CD14-positive monocyte (primary cell): ENCODE results near the gene PTPRE. TPM values are rescaled to one million over a fixed set of nuclear protein-coding genes. Genes with fewer than 3 reads are reported as not detected.

ENCODE experiments used
- DNase-seq, 3 donors: peaks; one replicate each; pipeline ENCODE4 v3.0.0-alpha.2; 2011 to 2022
- H2AFZ ChIP-seq: 2 replicates; pipeline ENCODE4 v1.6.0; 2012; ENCODE audit warnings: mild to moderate bottlenecking, low read depth, low read length, inconsistent platforms; ENCODE audit not compliant: insufficient read depth, poor library complexity, severe bottlenecking
- H3K27ac ChIP-seq, 2 donors: 1 replicate in 1 of 2; 2 replicates in 1 of 2; pipeline ENCODE4 v1.5.1; 2012 to 2013; ENCODE audit warnings: low read length in 2 of 2, control low read depth in 1 of 2, inconsistent platforms in 1 of 2, low read depth in 1 of 2, mild to moderate bottlenecking in 1 of 2
- H3K27me3 ChIP-seq, 2 donors: one replicate each; pipeline versions ENCODE4 v1.6.0 to v1.6.1; 2011 to 2013; ENCODE audit warnings: low read length in 2 of 2; ENCODE audit not compliant: control insufficient read depth in 2 of 2, insufficient read depth in 2 of 2
- H3K36me3 ChIP-seq, 2 donors: replicated peaks in 1 of 2; 1 replicate in 1 of 2; 2 replicates in 1 of 2; pipeline versions ENCODE4 v1.5.1 to v1.6.1; 2012 to 2013; ENCODE audit warnings: low read length in 2 of 2, control low read depth in 1 of 2, inconsistent platforms in 1 of 2, mild to moderate bottlenecking in 1 of 2; ENCODE audit not compliant: insufficient read depth in 2 of 2, control insufficient read depth in 1 of 2
- H3K4me1 ChIP-seq, 2 donors: 1 replicate in 1 of 2; 2 replicates in 1 of 2; pipeline versions ENCODE4 v1.5.1 to v1.6.1; 2012 to 2013; ENCODE audit warnings: low read length in 2 of 2, control low read depth in 1 of 2, inconsistent platforms in 1 of 2, mild to moderate bottlenecking in 1 of 2, moderate library complexity in 1 of 2; ENCODE audit not compliant: insufficient read depth in 2 of 2, control insufficient read depth in 1 of 2
- H3K4me2 ChIP-seq: replicated peaks from 2 replicates; pipeline ENCODE3; 2012; ENCODE audit warnings: low read length, moderate library complexity, mild to moderate bottlenecking; ENCODE audit not compliant: poor library complexity, severe bottlenecking; ENCODE audit errors: extremely low read depth
- H3K4me3 ChIP-seq, 3 experiments: fragments of 200-600 bp in 1 of 3; sonication (generic) in 1 of 3; replicated peaks in 1 of 3; 1 replicate in 2 of 3; 2 replicates in 1 of 3; pipeline ENCODE4 v1.5.1; 2011 to 2013; ENCODE audit warnings: low read length in 3 of 3, mild to moderate bottlenecking in 3 of 3, control low read depth in 2 of 3, low read depth in 2 of 3, inconsistent platforms in 1 of 3, moderate library complexity in 1 of 3
- H3K79me2 ChIP-seq: 2 replicates; pipeline ENCODE4 v1.6.0; 2012; ENCODE audit warnings: mild to moderate bottlenecking, control low read depth, inconsistent platforms, low read length, moderate library complexity; ENCODE audit not compliant: insufficient read depth
- H3K9ac ChIP-seq: 2 replicates; pipeline ENCODE4 v1.6.0; 2017; ENCODE audit warnings: low read length, mild to moderate bottlenecking; ENCODE audit not compliant: insufficient read depth, poor library complexity, severe bottlenecking
- H3K9me3 ChIP-seq, 2 donors: replicated peaks in 1 of 2; 1 replicate in 1 of 2; 2 replicates in 1 of 2; pipeline versions ENCODE4 v1.5.1 to v1.6.1; 2012 to 2013; ENCODE audit warnings: low read length in 2 of 2, control low read depth in 1 of 2; ENCODE audit not compliant: control insufficient read depth in 1 of 2, insufficient read depth in 1 of 2
- H4K20me1 ChIP-seq: 2 replicates; pipeline ENCODE4 v1.6.0; 2012; ENCODE audit warnings: mild to moderate bottlenecking, low read length, control low read depth, moderate library complexity; ENCODE audit not compliant: insufficient read depth
- H3K27ac Mint-ChIP-seq, 7 donors: one replicate each; pipeline ENCODE4 v1.8.0; 2020; ENCODE audit warnings: mild to moderate bottlenecking in 7 of 7, mixed read lengths in 7 of 7, moderate library complexity in 6 of 7, inconsistent platforms in 2 of 7
- H3K27me3 Mint-ChIP-seq, 3 donors: one replicate each; pipeline ENCODE4 v1.8.0; 2021 to 2022; ENCODE audit warnings: low read depth in 3 of 3, mild to moderate bottlenecking in 3 of 3, mixed read lengths in 3 of 3, moderate library complexity in 3 of 3, inconsistent platforms in 1 of 3
- H3K36me3 Mint-ChIP-seq, 2 donors: one replicate each; pipeline ENCODE4 v1.8.0; 2020; ENCODE audit warnings: mixed read lengths in 2 of 2, inconsistent platforms in 1 of 2, mild to moderate bottlenecking in 1 of 2
- H3K4me1 Mint-ChIP-seq: one replicate; pipeline ENCODE4 v1.8.0; 2020; ENCODE audit warnings: mild to moderate bottlenecking, mixed read lengths
- H3K4me3 Mint-ChIP-seq, 2 donors: one replicate each; pipeline ENCODE4 v1.8.0; 2020; ENCODE audit warnings: mild to moderate bottlenecking in 2 of 2, mixed read lengths in 2 of 2, moderate library complexity in 1 of 2
- H3K9me3 Mint-ChIP-seq, 7 donors: one replicate each; pipeline ENCODE4 v1.8.0; 2020 to 2022; ENCODE audit warnings: mixed read lengths in 7 of 7, mild to moderate bottlenecking in 6 of 7, moderate library complexity in 6 of 7, inconsistent platforms in 2 of 7
- WGBS: methylation state at CpG from one replicate; pipeline ENCODE4 v1.1.5; 2013; ENCODE audit warnings: missing lambda C conversion rate; ENCODE audit not compliant: insufficient coverage; 5-methylcytosine and 5-hydroxymethylcytosine counted together
- intact Hi-C, 2 donors: fragments of 100-400 bp; cut with micrococcal nuclease; formaldehyde crosslinking; loops; one replicate each; pipeline versions ENCODE4 v1.15.0 to v1.15.1; 2023
- polyA plus RNA-seq, 3 donors: library from polyadenylated mRNA; depleted of rRNA in 1 of 3; unstranded in 2 of 3; stranded (reverse) in 1 of 3; fragments of 300-500 nt in 2 of 3; fragments of >200 nt in 1 of 3; fragmentation: Illumina TruSeq in 2 of 3; gene quantifications; 1 replicate in 2 of 3; 2 replicates in 1 of 3; pipeline ENCODE4 v1.2.3, GENCODE V29; 2012 to 2021
- TF ChIP-seq, protein P1 (sequence below): fragments of 200-600 bp; IDR thresholded peaks from one replicate; pipeline ENCODE4 v1.8.0; 2022; ENCODE audit warnings: antibody characterized with exemption, mild to moderate bottlenecking

Gene PTPRE
- polyA plus RNA-seq, 3 donors, result 95.2 to 271 (median 125) TPM

DNA sequence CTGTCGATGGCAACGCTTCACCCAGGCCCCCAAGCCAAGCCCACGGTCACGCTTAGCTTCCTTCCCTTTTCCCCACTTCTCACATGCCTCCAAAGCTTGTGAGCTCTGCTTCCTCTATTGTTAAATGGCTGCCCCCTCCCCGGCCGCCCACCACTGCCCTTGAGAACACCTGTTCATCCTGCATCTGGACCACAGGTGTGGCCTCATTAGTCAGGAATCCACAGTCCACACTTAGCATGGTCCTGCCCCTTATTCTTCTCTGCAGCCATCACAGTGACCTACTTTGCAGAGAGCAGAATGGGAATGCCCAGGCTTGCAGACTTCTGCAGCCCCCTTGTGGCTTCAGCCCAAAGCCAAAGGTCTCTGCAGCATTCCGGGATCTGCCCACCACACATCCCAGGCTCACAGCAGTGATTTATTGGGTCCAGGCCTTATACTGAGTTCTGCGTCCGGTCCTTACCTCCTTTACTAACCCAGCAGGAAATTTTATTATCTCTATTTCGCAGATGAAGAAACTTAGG lies 66.9 kb downstream of the PTPRE start:
- no peaks in the 10 kb centered on the region for H3K27me3 Mint-ChIP-seq
- peak overlapping the region in 5 of 7 donors; percentile 4 to 69 (median 60) for H3K27ac Mint-ChIP-seq
- Histone ChIP-seq H3K9ac (no peak overlapping the region), H3K4me1 (peaks cover 62 to 71% of the 10 kb centered on the region in 2 donors), H3K27ac (no peak overlapping the region), H3K9me3 (no peaks in the 10 kb centered on the region), H3K4me2 (peak overlapping the region; percentile 37), H3K4me3 (peak overlapping the region in 1 of 3 experiments; percentile 7), H4K20me1 (peaks cover 45% of the 10 kb centered on the region), H3K27me3 (no peaks in the 10 kb centered on the region), H3K79me2 (peaks cover 38% of the 10 kb centered on the region), H3K36me3 (no peaks in the 10 kb centered on the region), H2AFZ (no peak overlapping the region)
- peaks cover 14 to 25% of the 10 kb centered on the region in 2 donors for H3K36me3 Mint-ChIP-seq
- intact Hi-C loops, result no loop called here
- H3K4me3 Mint-ChIP-seq, result peak overlapping the region in 1 of 2 donors; percentile 83
- DNase-seq, result peak; percentile 53 to 63 (median 57)
- TF ChIP-seq, protein P1, sequence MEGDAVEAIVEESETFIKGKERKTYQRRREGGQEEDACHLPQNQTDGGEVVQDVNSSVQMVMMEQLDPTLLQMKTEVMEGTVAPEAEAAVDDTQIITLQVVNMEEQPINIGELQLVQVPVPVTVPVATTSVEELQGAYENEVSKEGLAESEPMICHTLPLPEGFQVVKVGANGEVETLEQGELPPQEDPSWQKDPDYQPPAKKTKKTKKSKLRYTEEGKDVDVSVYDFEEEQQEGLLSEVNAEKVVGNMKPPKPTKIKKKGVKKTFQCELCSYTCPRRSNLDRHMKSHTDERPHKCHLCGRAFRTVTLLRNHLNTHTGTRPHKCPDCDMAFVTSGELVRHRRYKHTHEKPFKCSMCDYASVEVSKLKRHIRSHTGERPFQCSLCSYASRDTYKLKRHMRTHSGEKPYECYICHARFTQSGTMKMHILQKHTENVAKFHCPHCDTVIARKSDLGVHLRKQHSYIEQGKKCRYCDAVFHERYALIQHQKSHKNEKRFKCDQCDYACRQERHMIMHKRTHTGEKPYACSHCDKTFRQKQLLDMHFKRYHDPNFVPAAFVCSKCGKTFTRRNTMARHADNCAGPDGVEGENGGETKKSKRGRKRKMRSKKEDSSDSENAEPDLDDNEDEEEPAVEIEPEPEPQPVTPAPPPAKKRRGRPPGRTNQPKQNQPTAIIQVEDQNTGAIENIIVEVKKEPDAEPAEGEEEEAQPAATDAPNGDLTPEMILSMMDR, result peak; percentile 8
- peaks cover 0 to 2% (median 0%) of the 10 kb centered on the region in 7 donors for H3K9me3 Mint-ChIP-seq
- peaks cover 76% of the 10 kb centered on the region for H3K4me1 Mint-ChIP-seq
- 0% methylated on average over 6 of the region's 10 CpGs for WGBS

DNA sequence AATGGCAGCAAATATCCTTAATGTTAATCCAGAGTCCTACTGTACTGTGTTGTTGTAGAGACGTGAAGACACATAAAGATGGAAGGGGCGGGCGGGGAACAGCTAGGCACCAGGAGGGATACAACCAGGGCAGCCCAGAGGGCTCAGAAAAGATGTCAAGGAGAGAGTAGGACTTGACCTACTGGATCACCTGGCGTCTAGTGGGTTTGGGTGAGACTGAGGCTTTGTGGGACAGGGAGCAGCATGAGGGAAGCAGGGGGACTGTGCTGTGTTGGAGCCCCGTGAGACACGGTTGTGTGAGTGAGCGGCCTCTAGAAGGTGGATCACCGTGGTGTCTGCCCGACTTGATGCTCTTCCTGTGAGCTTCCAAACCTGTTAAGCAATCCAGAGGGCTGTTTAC lies 68.0 kb downstream of the PTPRE start:
- Histone ChIP-seq H3K4me1 (peaks cover 71 to 81% of the 10 kb centered on the region in 2 donors), H4K20me1 (peaks cover 35% of the 10 kb centered on the region), H3K4me3 (no peak overlapping the region), H3K27me3 (no peaks in the 10 kb centered on the region), H3K4me2 (no peak overlapping the region), H3K79me2 (peaks cover 44% of the 10 kb centered on the region), H2AFZ (no peak overlapping the region), H3K9ac (no peak overlapping the region), H3K9me3 (no peaks in the 10 kb centered on the region), H3K36me3 (no peaks in the 10 kb centered on the region), H3K27ac (no peak overlapping the region)
- TF ChIP-seq, protein P1, result no peak
- H3K27ac Mint-ChIP-seq, result peak overlapping the region in 4 of 7 donors; percentile 10 to 59 (median 36)
- H3K27me3 Mint-ChIP-seq, result no peaks in the 10 kb centered on the region
- no peak overlapping the region for H3K4me3 Mint-ChIP-seq
- intact Hi-C loops, result loop anchor here in 1 of 2 donors (5.0 kb wide), 1 partner anchor 87 kb away; no protein-coding TSS in a partner anchor
- no peak for DNase-seq
- H3K36me3 Mint-ChIP-seq, result peaks cover 14 to 21% of the 10 kb centered on the region in 2 donors
- WGBS, result 93% methylated on average over 4 of the region's 9 CpGs
- H3K9me3 Mint-ChIP-seq, result peaks cover 0 to 2% (median 0%) of the 10 kb centered on the region in 7 donors
- peaks cover 86% of the 10 kb centered on the region for H3K4me1 Mint-ChIP-seq
